KMS-11 (cell line): ENCODE results near the gene RARRES1.
"Not testable (repeated sequence)": the region's sequence is repeated elsewhere in the genome, so short reads cannot be mapped to it uniquely, and the experiment has no call there.

Experiments
- H2AFZ ChIP-seq: fragments of 200-600 bp; sonication (generic); 2 replicates; pipeline ENCODE4 v1.6.1; 2016; ENCODE audit warnings: antibody characterized with exemption, mixed run types, low read depth
- H3K27ac ChIP-seq: fragments of 200-600 bp; sonication (generic); 2 replicates; pipeline ENCODE4 v1.6.1; 2016; ENCODE audit warnings: mild to moderate bottlenecking, mixed run types
- H3K27me3 ChIP-seq: fragments of 200-600 bp; sonication (generic); 2 replicates; pipeline ENCODE4 v1.6.1; 2017; ENCODE audit warnings: mild to moderate bottlenecking, low read depth, mixed run types, moderate library complexity; ENCODE audit not compliant: insufficient read depth
- H3K36me3 ChIP-seq: fragments of 200-600 bp; sonication (generic); 2 replicates; pipeline ENCODE4 v1.6.1; 2017; ENCODE audit warnings: mild to moderate bottlenecking, mixed run types; ENCODE audit not compliant: insufficient read depth
- H3K4me1 ChIP-seq: fragments of 200-600 bp; sonication (generic); 2 replicates; pipeline ENCODE4 v1.6.1; 2016; ENCODE audit warnings: mild to moderate bottlenecking, low read depth, mixed run types; ENCODE audit not compliant: poor library complexity, severe bottlenecking
- H3K4me2 ChIP-seq: fragments of 200-600 bp; sonication (generic); 2 replicates; pipeline ENCODE4 v1.7.0; 2016; ENCODE audit warnings: mild to moderate bottlenecking, mixed run types
- H3K4me3 ChIP-seq: fragments of 200-600 bp; sonication (generic); IDR thresholded peaks from 2 replicates; pipeline ENCODE4 v1.6.1; 2017; ENCODE audit warnings: low read depth, low read length, mixed read lengths; ENCODE audit not compliant: insufficient read depth
- H3K79me2 ChIP-seq: fragments of 200-600 bp; sonication (generic); 2 replicates; pipeline ENCODE4 v1.6.1; 2016; ENCODE audit warnings: low read depth, mixed run types; ENCODE audit not compliant: insufficient read depth
- H3K9ac ChIP-seq: fragments of 200-600 bp; sonication (generic); 2 replicates; pipeline ENCODE4 v1.6.1; 2016; ENCODE audit warnings: mild to moderate bottlenecking, mixed run types
- H4K20me1 ChIP-seq: fragments of 200-600 bp; sonication (generic); 2 replicates; pipeline ENCODE4 v1.6.1; 2016; ENCODE audit warnings: mild to moderate bottlenecking, mixed run types; ENCODE audit not compliant: insufficient read depth
- CTCF ChIP-seq: fragments of 200-600 bp; sonication (generic); conservative IDR thresholded peaks from 2 replicates; pipeline ENCODE4 v1.6.1; 2017; ENCODE audit warnings: low read depth, mild to moderate bottlenecking, antibody characterized with exemption, low read length, moderate library complexity, mixed read lengths

Gene RARRES1

GRCh38 chr3:158702815-158703481 is 29.3 kb downstream of the RARRES1 start:
- TF ChIP-seq CTCF, result no peak
- Histone ChIP-seq H3K9ac (no peak overlapping the region), H3K4me1 (no peaks in the 10 kb centered on the region), H2AFZ (no peak overlapping the region), H3K36me3 (0 out of 2 replicates have a peak, but pooled peaks cover 2% of the 10 kb centered on the region), H3K79me2 (no peaks in the 10 kb centered on the region), H3K27ac (no peak overlapping the region), H3K4me2 (no peak overlapping the region), H4K20me1 (no peaks in the 10 kb centered on the region), H3K27me3 (no peaks in the 10 kb centered on the region), H3K4me3 (no peak overlapping the region)

GRCh38 chr3:158701420-158702065 is 30.7 kb downstream of the RARRES1 start:
- no peak overlapping the region for H3K9ac ChIP-seq
- no peaks in the 10 kb centered on the region for H3K79me2 ChIP-seq
- no peak for TF ChIP-seq CTCF
- H4K20me1 ChIP-seq, result no peaks in the 10 kb centered on the region
- no peaks in the 10 kb centered on the region for H3K36me3 ChIP-seq
- H2AFZ ChIP-seq, result no peak overlapping the region
- H3K4me3 ChIP-seq, result no peak overlapping the region
- no peak overlapping the region for H3K27ac ChIP-seq
- H3K27me3 ChIP-seq, result no peaks in the 10 kb centered on the region
- H3K4me1 ChIP-seq, result no peaks in the 10 kb centered on the region
- no peak overlapping the region for H3K4me2 ChIP-seq

- no peak overlapping the region for H3K27ac ChIP-seq
- no peak overlapping the region for H3K9ac ChIP-seq
- no peak overlapping the region for H2AFZ ChIP-seq
- TF ChIP-seq CTCF, result no peak
- H3K36me3 ChIP-seq, result no peaks in the 10 kb centered on the region
- H3K4me2 ChIP-seq, result no peak overlapping the region
- H3K79me2 ChIP-seq, result no peaks in the 10 kb centered on the region
- H3K27me3 ChIP-seq, result no peaks in the 10 kb centered on the region
- no peaks in the 10 kb centered on the region for H3K4me1 ChIP-seq
- no peak overlapping the region for H3K4me3 ChIP-seq
- H4K20me1 ChIP-seq, result no peaks in the 10 kb centered on the region
Observed at GRCh38 chr3:158700559-158700958, 31.7 kb downstream of the RARRES1 start.

- TF ChIP-seq CTCF, result no peak
- Histone ChIP-seq H4K20me1 (no peaks in the 10 kb centered on the region), H3K27me3 (no peaks in the 10 kb centered on the region), H3K27ac (no peak overlapping the region), H2AFZ (no peak overlapping the region), H3K4me1 (no peaks in the 10 kb centered on the region), H3K79me2 (no peaks in the 10 kb centered on the region), H3K36me3 (no peaks in the 10 kb centered on the region), H3K4me2 (no peak overlapping the region), H3K9ac (no peak overlapping the region), H3K4me3 (no peak overlapping the region)
Observed at GRCh38 chr3:158696618-158697017, 35.6 kb downstream of the RARRES1 start.

- H3K27me3 ChIP-seq, H3K27ac ChIP-seq, H3K4me2 ChIP-seq, H3K79me2 ChIP-seq, H2AFZ ChIP-seq, H3K4me1 ChIP-seq, H3K4me3 ChIP-seq, H4K20me1 ChIP-seq, H3K9ac ChIP-seq, H3K36me3 ChIP-seq: not testable (repeated sequence)
Observed at GRCh38 chr3:158693866-158694456, 38.3 kb downstream of the RARRES1 start.
